ENCODE data around the gene MLLT3.
A peak's percentile ranks its signal among the peaks of the same experiment; 100 is the strongest.

The MLLT3 gene

GRCh38 chr9:20333991-20334390 is 288.3 kb downstream of the MLLT3 start:
- DNase-seq (ENCODE audit: low spot score) = no peak

- no peak for DNase-seq (ENCODE audit: low spot score)
Observed at GRCh38 chr9:20331095-20331685, 291.1 kb downstream of the MLLT3 start.

- no peak for DNase-seq (ENCODE audit: low spot score)
Observed at GRCh38 chr9:20330688-20331087, 291.6 kb downstream of the MLLT3 start.

GRCh38 chr9:20326516-20326915 is 295.8 kb downstream of the MLLT3 start:
- no peak for DNase-seq (ENCODE audit: low spot score)

GRCh38 chr9:20325008-20325407 is 297.3 kb downstream of the MLLT3 start:
- no peak for DNase-seq (ENCODE audit: low spot score)

- DNase-seq (ENCODE audit: low spot score) = no peak
Observed at GRCh38 chr9:20322212-20322611, 300.1 kb downstream of the MLLT3 start.

- peak; percentile 49 for DNase-seq (ENCODE audit: low spot score)
Observed at GRCh38 chr9:20321423-20322082, 300.7 kb downstream of the MLLT3 start.

GRCh38 chr9:20320921-20321320 is 301.4 kb downstream of the MLLT3 start:
- no peak for DNase-seq (ENCODE audit: low spot score)

GRCh38 chr9:20319641-20320337 is 302.5 kb downstream of the MLLT3 start:
- DNase-seq (ENCODE audit: low spot score) = peak; percentile 73

- no peak for DNase-seq (ENCODE audit: low spot score)
Observed at GRCh38 chr9:20319241-20319640, 303.1 kb downstream of the MLLT3 start.

- no peak for DNase-seq (ENCODE audit: low spot score)
Observed at GRCh38 chr9:20317701-20318100, 304.6 kb downstream of the MLLT3 start.

- no peak for DNase-seq (ENCODE audit: low spot score)
Observed at GRCh38 chr9:20316372-20316771, 305.9 kb downstream of the MLLT3 start.

GRCh38 chr9:20315677-20316076 is 306.6 kb downstream of the MLLT3 start:
- DNase-seq (ENCODE audit: low spot score) = peak; percentile 64

- no peak for DNase-seq (ENCODE audit: low spot score)
Observed at GRCh38 chr9:20314981-20315380, 307.3 kb downstream of the MLLT3 start.

GRCh38 chr9:20313415-20313814 is 308.9 kb downstream of the MLLT3 start:
- DNase-seq (ENCODE audit: low spot score) = no peak

- peak; percentile 38 for DNase-seq (ENCODE audit: low spot score)
Observed at GRCh38 chr9:20312732-20313131, 309.6 kb downstream of the MLLT3 start.

GRCh38 chr9:20310024-20310423 is 312.3 kb downstream of the MLLT3 start:
- no peak for DNase-seq (ENCODE audit: low spot score)

GRCh38 chr9:20309124-20309523 is 313.2 kb downstream of the MLLT3 start:
- DNase-seq (ENCODE audit: low spot score) = no peak

GRCh38 chr9:20307621-20308020 is 314.7 kb downstream of the MLLT3 start:
- no peak for DNase-seq (ENCODE audit: low spot score)

GRCh38 chr9:20305452-20305851 is 316.8 kb downstream of the MLLT3 start:
- DNase-seq (ENCODE audit: low spot score) = no peak

GRCh38 chr9:20303996-20304395 is 318.3 kb downstream of the MLLT3 start:
- DNase-seq (ENCODE audit: low spot score) = no peak

GRCh38 chr9:20303066-20303465 is 319.2 kb downstream of the MLLT3 start:
- no peak for DNase-seq (ENCODE audit: low spot score)

GRCh38 chr9:20302197-20302596 is 320.1 kb downstream of the MLLT3 start:
- DNase-seq (ENCODE audit: low spot score) = no peak
